ENCODE measurements around the gene WWOX.

GRCh38 chr16:78666318-78666717 is 566.9 kb downstream of the WWOX start:
- no peak for TF ChIP-seq POLR2A (IDR thresholded peaks at IDR 0.05)
- TF ChIP-seq, protein P1, sequence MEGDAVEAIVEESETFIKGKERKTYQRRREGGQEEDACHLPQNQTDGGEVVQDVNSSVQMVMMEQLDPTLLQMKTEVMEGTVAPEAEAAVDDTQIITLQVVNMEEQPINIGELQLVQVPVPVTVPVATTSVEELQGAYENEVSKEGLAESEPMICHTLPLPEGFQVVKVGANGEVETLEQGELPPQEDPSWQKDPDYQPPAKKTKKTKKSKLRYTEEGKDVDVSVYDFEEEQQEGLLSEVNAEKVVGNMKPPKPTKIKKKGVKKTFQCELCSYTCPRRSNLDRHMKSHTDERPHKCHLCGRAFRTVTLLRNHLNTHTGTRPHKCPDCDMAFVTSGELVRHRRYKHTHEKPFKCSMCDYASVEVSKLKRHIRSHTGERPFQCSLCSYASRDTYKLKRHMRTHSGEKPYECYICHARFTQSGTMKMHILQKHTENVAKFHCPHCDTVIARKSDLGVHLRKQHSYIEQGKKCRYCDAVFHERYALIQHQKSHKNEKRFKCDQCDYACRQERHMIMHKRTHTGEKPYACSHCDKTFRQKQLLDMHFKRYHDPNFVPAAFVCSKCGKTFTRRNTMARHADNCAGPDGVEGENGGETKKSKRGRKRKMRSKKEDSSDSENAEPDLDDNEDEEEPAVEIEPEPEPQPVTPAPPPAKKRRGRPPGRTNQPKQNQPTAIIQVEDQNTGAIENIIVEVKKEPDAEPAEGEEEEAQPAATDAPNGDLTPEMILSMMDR (IDR thresholded peaks at IDR 0.05): no peak
